Gastroesophageal sphincter (tissue), 4 donors: ENCODE results near the gene CDH22. TPM values are rescaled to one million over a fixed set of nuclear protein-coding genes. Genes with fewer than 3 reads are reported as not detected.
A peak's percentile ranks its signal among the peaks of the same experiment; 100 is the strongest.

ENCODE experiments used
- ATAC-seq: fragments of 150-250 bp; one replicate; pipeline ENCODE4 v1.9.1; 2016; ENCODE audit warnings: mild to moderate bottlenecking, moderate library complexity
- H3K27ac ChIP-seq, 4 donors: fragments of 200-600 bp; sonication (generic) in 3 of 4; 1 replicate in 3 of 4; 2 replicates in 1 of 4; pipeline ENCODE4 v1.5.1; 2016 to 2019
- H3K27me3 ChIP-seq: fragments of 200-600 bp; sonication (generic); one replicate; pipeline ENCODE4 v1.5.1; 2019
- H3K36me3 ChIP-seq, 2 donors: fragments of 200-600 bp; sonication (generic); one replicate each; pipeline ENCODE4 v1.5.1; 2019; ENCODE audit warnings: control low read depth in 1 of 2
- H3K4me1 ChIP-seq, 3 donors: fragments of 200-600 bp; sonication (generic); 1 replicate in 2 of 3; 2 replicates in 1 of 3; pipeline ENCODE4 v1.5.1; 2016 to 2019; ENCODE audit warnings: control low read depth in 2 of 3
- H3K4me3 ChIP-seq, 2 donors: fragments of 200-600 bp; sonication (generic); one replicate each; pipeline ENCODE4 v1.5.1; 2019; ENCODE audit warnings: mild to moderate bottlenecking in 1 of 2, moderate library complexity in 1 of 2
- H3K9me3 ChIP-seq, 3 donors: fragments of 200-600 bp; sonication (generic); one replicate each; pipeline ENCODE4 v1.5.1; 2017 to 2019; ENCODE audit warnings: control low read depth in 2 of 3
- CTCF ChIP-seq, 4 experiments: fragments of 200-600 bp in 2 of 4; fragments of 450-650 bp in 2 of 4; sonication (generic) in 1 of 4; IDR thresholded peaks; one replicate each; pipeline ENCODE4 v1.5.1; 2017 to 2019; ENCODE audit warnings: antibody characterized with exemption in 4 of 4, mild to moderate bottlenecking in 2 of 4, moderate library complexity in 2 of 4
- EP300 ChIP-seq: sonication (generic); formaldehyde crosslinking; IDR thresholded peaks from one replicate; pipeline ENCODE4 v1.6.1; 2017; ENCODE audit warnings: antibody characterized with exemption, mild to moderate bottlenecking
- POLR2A ChIP-seq, 2 donors: fragments of 450-650 bp; IDR thresholded peaks; one replicate each; pipeline ENCODE4 v1.6.1; 2017; ENCODE audit warnings: antibody characterized with exemption in 2 of 2, mild to moderate bottlenecking in 2 of 2, moderate library complexity in 1 of 2
- POLR2AphosphoS5 ChIP-seq: sonication (generic); formaldehyde crosslinking; IDR thresholded peaks from one replicate; pipeline ENCODE4 v1.6.1; 2017; ENCODE audit warnings: antibody characterized with exemption
- WGBS, 2 donors: methylation state at CpG; one replicate each; pipeline ENCODE4 v1.1.5; 2018; ENCODE audit warnings: low coverage in 1 of 2; 5-methylcytosine and 5-hydroxymethylcytosine counted together
- total RNA-seq, 4 donors: library from RNA; depleted of rRNA; stranded (reverse); fragments of >200 nt; gene quantifications; one replicate each; pipeline ENCODE4 v1.1.0, GENCODE V29; 2016

The CDH22 gene
- total RNA-seq, 4 donors from 2014 or later: 0.15 TPM; not detected in 3

- no peak overlapping the region for H3K27ac ChIP-seq
- ATAC-seq: peak; percentile 79
- H3K4me3 ChIP-seq: no peak overlapping the region
- H3K36me3 ChIP-seq: peaks cover 0 to under 1% of the 10 kb centered on the region in 2 donors
- H3K27me3 ChIP-seq: peaks cover 86% of the 10 kb centered on the region
- H3K4me1 ChIP-seq: peaks cover 0 to 21% (median 0%) of the 10 kb centered on the region in 3 donors
- TF ChIP-seq POLR2A (IDR thresholded peaks at IDR 0.05) (no peak), EP300 (no peak), CTCF (IDR thresholded peaks at IDR 0.05) (peak in 3 of 4 experiments; percentile 80 to 90 (median 81))
- WGBS, 2 donors: 32% methylated on average over 5 of the region's 17 CpGs; no CpG with 5 or more reads in 1 of the 2 donors
- no peaks in the 10 kb centered on the region for H3K9me3 ChIP-seq
Observed at GRCh38 chr20:46132705-46133120, 175.6 kb downstream of the CDH22 start.

GRCh38 chr20:46131396-46131795, 176.9 kb downstream of the CDH22 start:
- peaks cover 0 to 12% of the 10 kb centered on the region in 2 donors for H3K36me3 ChIP-seq
- no peak overlapping the region for H3K27ac ChIP-seq
- no peak for TF ChIP-seq EP300
- TF ChIP-seq POLR2AphosphoS5: no peak
- no peak for TF ChIP-seq CTCF (IDR thresholded peaks at IDR 0.05)
- TF ChIP-seq POLR2A (IDR thresholded peaks at IDR 0.05): no peak
- 10 to 34% methylated on average over 2 to 6 of the region's 6 CpGs for WGBS, 2 donors
- no peaks in the 10 kb centered on the region for H3K9me3 ChIP-seq
- H3K4me1 ChIP-seq: peaks cover 0 to 21% (median 0%) of the 10 kb centered on the region in 3 donors
- no peak overlapping the region for H3K4me3 ChIP-seq
- peaks cover 72% of the 10 kb centered on the region for H3K27me3 ChIP-seq
- ATAC-seq: no peak

GRCh38 chr20:46130534-46130933, 177.8 kb downstream of the CDH22 start:
- WGBS, 2 donors: 43 to 93% methylated on average over 1 to 2 of the region's 4 CpGs
- no peak overlapping the region for H3K4me3 ChIP-seq
- H3K27ac ChIP-seq: no peak overlapping the region
- TF ChIP-seq POLR2A (IDR thresholded peaks at IDR 0.05) (no peak), POLR2AphosphoS5 (no peak), CTCF (IDR thresholded peaks at IDR 0.05) (no peak), EP300 (no peak)
- no peak for ATAC-seq
- H3K36me3 ChIP-seq: peaks cover 0 to 19% of the 10 kb centered on the region in 2 donors
- H3K4me1 ChIP-seq: peaks cover 0 to 21% (median 0%) of the 10 kb centered on the region in 3 donors
- H3K27me3 ChIP-seq: peaks cover 64% of the 10 kb centered on the region
- no peaks in the 10 kb centered on the region for H3K9me3 ChIP-seq

GRCh38 chr20:46129955-46130481, 178.3 kb downstream of the CDH22 start:
- TF ChIP-seq EP300 (no peak), CTCF (IDR thresholded peaks at IDR 0.05) (no peak), POLR2A (IDR thresholded peaks at IDR 0.05) (no peak), POLR2AphosphoS5 (no peak)
- WGBS, 2 donors: 80% methylated on average over 1 of the region's 5 CpGs; no CpG with 5 or more reads in 1 of the 2 donors
- H3K36me3 ChIP-seq: peaks cover 0 to 24% of the 10 kb centered on the region in 2 donors
- H3K4me3 ChIP-seq: no peak overlapping the region
- no peak for ATAC-seq
- H3K27ac ChIP-seq: no peak overlapping the region
- peaks cover 60% of the 10 kb centered on the region for H3K27me3 ChIP-seq
- no peaks in the 10 kb centered on the region for H3K9me3 ChIP-seq
- H3K4me1 ChIP-seq: peaks cover 0 to 21% (median 0%) of the 10 kb centered on the region in 3 donors
